ENCODE data around the gene SMOC2. TPM values are rescaled to one million over a fixed set of nuclear protein-coding genes. Genes with fewer than 3 reads are reported as not detected.

The SMOC2 gene
- total RNA-seq, 1 experiment from 2014 or later, result 0.42 TPM

DNA sequence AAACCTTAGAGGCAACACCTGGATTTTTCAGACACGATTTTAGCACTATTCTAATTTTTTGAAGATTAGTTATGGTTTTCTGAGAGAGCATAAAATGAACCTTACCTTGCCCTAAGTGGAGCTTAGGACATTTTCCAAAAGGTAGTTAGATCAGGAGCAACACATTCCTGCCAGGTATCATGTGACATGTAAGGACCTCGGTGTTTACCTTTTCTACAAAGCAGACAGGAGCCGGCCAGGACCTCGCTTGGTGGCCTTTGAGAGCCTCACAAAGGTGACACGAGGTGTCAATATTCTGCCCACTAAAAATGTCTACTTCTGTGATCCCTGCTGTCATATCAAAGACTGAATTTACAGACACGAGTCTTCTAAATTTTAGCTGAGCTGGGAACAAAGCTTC, 174.9 kb downstream of the SMOC2 start:
- CTCF ChIA-PET, result no interaction called here
- RAD21 ChIA-PET (ENCODE audit: low non-redundant PET in 1 of 2, low total read pairs in 2 of 2, uncharacterized antibody in 2 of 2, unreplicated experiment in 2 of 2), result no interaction called here
- Histone ChIP-seq H3K4me3 (replicated peaks in 1 of 2; ENCODE audit: low read depth in 1 of 2, low read length in 2 of 2) (no peak overlapping the region), H3K79me2 (ENCODE audit: insufficient read depth, low read length) (no peaks in the 10 kb centered on the region), H3K4me2 (ENCODE audit: low read length) (no peak overlapping the region), H2AFZ (ENCODE audit: low read depth, low read length, poor library complexity, severe bottlenecking) (no peak overlapping the region), H4K20me1 (ENCODE audit: insufficient read depth) (no peaks in the 10 kb centered on the region), H3K27me3 (ENCODE audit: insufficient read depth, low read length) (no peaks in the 10 kb centered on the region), H3K9me2 (ENCODE audit: insufficient read depth) (no peaks in the 10 kb centered on the region), H3K36me3 (ENCODE audit: control insufficient read depth in 1 of 2, insufficient read depth in 2 of 2, low read length in 2 of 2) (no peaks in the 10 kb centered on the region), H3K9ac (ENCODE audit: low read length) (no peak overlapping the region), H3K27ac (ENCODE audit: low read depth, low read length) (no peak overlapping the region), H3K9me3 (ENCODE audit: control insufficient read depth in 1 of 2, insufficient read depth in 1 of 2, low read depth in 1 of 2, low read length in 2 of 2) (no peaks in the 10 kb centered on the region; a peak in 1 of 4 replicates), H3K4me1 (ENCODE audit: control insufficient read depth in 1 of 2, insufficient read depth in 2 of 2, low read length in 2 of 2) (no peaks in the 10 kb centered on the region; a peak in 1 of 4 replicates)
- intact Hi-C loops (cut with micrococcal nuclease), result loop anchor here (5.0 kb wide), 1 partner anchor 96 kb away; no protein-coding TSS in a partner anchor
- no peak for ATAC-seq
- no TSS peak for BruUV-seq (replicated peaks)
- no peak for DNase-seq (ENCODE audit: low read depth, low spot score)
- TF ChIP-seq POLR2A (IDR thresholded peaks at IDR 0.05; ENCODE audit: borderline replicate concordance, extremely low read depth, insufficient read depth, insufficient read length), result no peak
- no peak for TF ChIP-seq ZNF274 (IDR thresholded peaks at IDR 0.05; ENCODE audit: low read depth, low read length)
- no peak for TF ChIP-seq ZFX (IDR thresholded peaks at IDR 0.05)
- TF ChIP-seq FOSL1 (IDR thresholded peaks at IDR 0.05; ENCODE audit: low read depth), result no peak
- TF ChIP-seq CBX3 (IDR thresholded peaks at IDR 0.05; ENCODE audit: low read depth), result no peak
- TF ChIP-seq ELF1 (IDR thresholded peaks at IDR 0.05; ENCODE audit: borderline replicate concordance, low read depth), result no peak
- TF ChIP-seq CEBPB (IDR thresholded peaks at IDR 0.05; ENCODE audit: low read depth), result no peak
- no peak for TF ChIP-seq EGR1 (IDR thresholded peaks at IDR 0.05; ENCODE audit: low read depth)
- TF ChIP-seq POLR2AphosphoS5 (IDR thresholded peaks at IDR 0.05; ENCODE audit: low read depth, low read length), result no peak
- POLR2A ChIA-PET, result no interaction called here

DNA sequence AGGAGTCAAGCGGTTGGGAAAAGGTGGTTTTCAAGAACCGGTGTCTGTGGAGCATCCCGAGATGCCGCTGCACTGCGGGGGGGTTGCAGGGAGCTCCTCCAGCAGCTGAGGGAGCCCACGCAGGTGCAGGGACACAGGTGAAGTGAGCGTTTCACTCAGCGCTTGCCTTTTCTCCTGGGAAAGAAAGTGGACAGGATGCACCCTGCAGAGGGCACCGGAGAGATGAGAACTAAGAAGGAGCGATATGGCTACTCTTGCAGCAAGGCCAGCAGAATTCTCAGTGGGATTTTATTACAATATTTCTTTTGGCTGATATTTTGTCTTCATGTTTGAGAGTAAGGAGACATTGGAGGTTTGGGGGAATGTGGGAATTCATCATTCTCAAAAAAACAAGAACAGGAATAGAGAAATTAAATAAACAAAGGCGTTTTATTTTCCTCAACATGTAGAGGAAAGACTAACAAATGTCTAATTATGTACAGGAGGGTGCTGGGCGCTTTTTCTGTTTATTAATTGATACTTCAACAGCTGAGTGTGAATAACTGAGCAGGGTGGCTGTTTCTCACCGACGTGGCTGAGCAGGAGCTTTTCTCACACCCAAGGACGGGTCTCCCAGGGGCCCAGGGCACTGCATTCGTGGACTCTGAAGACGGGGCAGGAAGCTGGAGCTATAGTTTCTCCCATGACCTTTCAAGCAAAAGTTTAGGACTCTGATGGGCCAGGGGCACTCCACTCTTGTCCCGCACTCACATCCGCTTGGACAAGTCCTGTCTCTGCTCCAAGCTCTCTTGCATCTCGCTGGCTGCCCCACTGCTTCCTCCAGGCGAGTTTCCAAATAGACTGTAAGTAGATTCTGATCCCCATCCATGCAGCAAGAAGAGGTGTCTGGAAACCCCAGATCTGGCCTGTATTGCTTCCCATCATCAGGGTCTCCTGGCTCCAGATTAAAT, 176.1 kb downstream of the SMOC2 start:
- no peaks in the 10 kb centered on the region for H3K79me2 ChIP-seq (ENCODE audit: insufficient read depth, low read length)
- H3K9me2 ChIP-seq (ENCODE audit: insufficient read depth), result no peaks in the 10 kb centered on the region
- ChIA-PET RAD21 (ENCODE audit: low non-redundant PET in 1 of 2, low total read pairs in 2 of 2, uncharacterized antibody in 2 of 2, unreplicated experiment in 2 of 2) (no interaction called here), CTCF (interaction anchor here (0.7 kb wide), 1 partner anchor 96 kb away, joined by 4 read pairs; no protein-coding TSS in a partner anchor), POLR2A (no interaction called here)
- BruUV-seq (replicated peaks), result no TSS peak
- no peak overlapping the region for H3K9ac ChIP-seq (ENCODE audit: low read length)
- TF ChIP-seq CBX3 (IDR thresholded peaks at IDR 0.05; ENCODE audit: low read depth), result no peak
- TF ChIP-seq EZH2 (IDR thresholded peaks at IDR 0.05), result no peak
- TF ChIP-seq, protein P1, sequence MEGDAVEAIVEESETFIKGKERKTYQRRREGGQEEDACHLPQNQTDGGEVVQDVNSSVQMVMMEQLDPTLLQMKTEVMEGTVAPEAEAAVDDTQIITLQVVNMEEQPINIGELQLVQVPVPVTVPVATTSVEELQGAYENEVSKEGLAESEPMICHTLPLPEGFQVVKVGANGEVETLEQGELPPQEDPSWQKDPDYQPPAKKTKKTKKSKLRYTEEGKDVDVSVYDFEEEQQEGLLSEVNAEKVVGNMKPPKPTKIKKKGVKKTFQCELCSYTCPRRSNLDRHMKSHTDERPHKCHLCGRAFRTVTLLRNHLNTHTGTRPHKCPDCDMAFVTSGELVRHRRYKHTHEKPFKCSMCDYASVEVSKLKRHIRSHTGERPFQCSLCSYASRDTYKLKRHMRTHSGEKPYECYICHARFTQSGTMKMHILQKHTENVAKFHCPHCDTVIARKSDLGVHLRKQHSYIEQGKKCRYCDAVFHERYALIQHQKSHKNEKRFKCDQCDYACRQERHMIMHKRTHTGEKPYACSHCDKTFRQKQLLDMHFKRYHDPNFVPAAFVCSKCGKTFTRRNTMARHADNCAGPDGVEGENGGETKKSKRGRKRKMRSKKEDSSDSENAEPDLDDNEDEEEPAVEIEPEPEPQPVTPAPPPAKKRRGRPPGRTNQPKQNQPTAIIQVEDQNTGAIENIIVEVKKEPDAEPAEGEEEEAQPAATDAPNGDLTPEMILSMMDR (IDR thresholded peaks at IDR 0.05 in 2 of 3, conservative IDR thresholded peaks at IDR 0.05 in 1 of 3; ENCODE audit: borderline replicate concordance in 1 of 3, insufficient read depth in 1 of 3, low read depth in 2 of 3, low read length in 2 of 3), result peak; percentile 28 to 49 (median 33); a peak in 4 of 6 replicates
- peak; percentile 73 for TF ChIP-seq RAD21 (IDR thresholded peaks at IDR 0.05; ENCODE audit: low read depth)
- no peak for TF ChIP-seq SIN3A (IDR thresholded peaks at IDR 0.05; ENCODE audit: low read depth)
- TF ChIP-seq CEBPB (IDR thresholded peaks at IDR 0.05; ENCODE audit: low read depth), result no peak
- no peaks in the 10 kb centered on the region for H3K27me3 ChIP-seq (ENCODE audit: insufficient read depth, low read length)
- DNase-seq (ENCODE audit: low read depth, low spot score) (no peak), ATAC-seq (peak; percentile 66)
- H3K36me3 ChIP-seq (ENCODE audit: control insufficient read depth in 1 of 2, insufficient read depth in 2 of 2, low read length in 2 of 2), result no peaks in the 10 kb centered on the region
- H4K20me1 ChIP-seq (ENCODE audit: insufficient read depth), result no peaks in the 10 kb centered on the region
- intact Hi-C loops (cut with micrococcal nuclease), result loop anchor here (1.0 to 5.0 kb wide), 2 partner anchors 95 to 267 kb away; no protein-coding TSS in a partner anchor
- H3K9me3 ChIP-seq (ENCODE audit: control insufficient read depth in 1 of 2, insufficient read depth in 1 of 2, low read depth in 1 of 2, low read length in 2 of 2), result no peaks in the 10 kb centered on the region; a peak in 1 of 4 replicates
- H3K27ac ChIP-seq (ENCODE audit: low read depth, low read length), result no peak overlapping the region
- no peak overlapping the region for H2AFZ ChIP-seq (ENCODE audit: low read depth, low read length, poor library complexity, severe bottlenecking)
- H3K4me2 ChIP-seq (ENCODE audit: low read length), result no peak overlapping the region
- no peaks in the 10 kb centered on the region; a peak in 1 of 4 replicates for H3K4me1 ChIP-seq (ENCODE audit: control insufficient read depth in 1 of 2, insufficient read depth in 2 of 2, low read length in 2 of 2)
- H3K4me3 ChIP-seq (replicated peaks in 1 of 2; ENCODE audit: low read depth in 1 of 2, low read length in 2 of 2), result no peak overlapping the region
